SJSA1 (cell line): ENCODE data around the gene LYSET. TPM values are rescaled to one million over a fixed set of nuclear protein-coding genes. Genes with fewer than 3 reads are reported as not detected.
A peak's percentile ranks its signal among the peaks of the same experiment; 100 is the strongest.
"Not testable (repeated sequence)": the region's sequence is repeated elsewhere in the genome, so short reads cannot be mapped to it uniquely, and the experiment has no call there.

Experiments
- DNase-seq, 2 experiments: peaks; one replicate each; pipeline ENCODE4 v3.0.0-alpha.2; 2015 to 2020; ENCODE audit warnings: low spot score in 2 of 2, low read depth in 1 of 2
- H3K27ac ChIP-seq: fragments of 250-450 bp; sonication (Bioruptor Pico); 2 replicates; pipeline ENCODE4 v1.5.1; 2020; ENCODE audit warnings: mild to moderate bottlenecking, moderate library complexity
- H3K27me3 ChIP-seq: fragments of 250-450 bp; sonication (Bioruptor Pico); replicated peaks from 2 replicates; pipeline ENCODE4 v1.5.1; 2020; ENCODE audit warnings: mild to moderate bottlenecking, moderate library complexity
- H3K36me3 ChIP-seq: fragments of 250-450 bp; sonication (Bioruptor Pico); 2 replicates; pipeline ENCODE4 v1.5.1; 2020; ENCODE audit warnings: mild to moderate bottlenecking
- H3K4me1 ChIP-seq: fragments of 250-450 bp; sonication (Bioruptor Pico); replicated peaks from 2 replicates; pipeline ENCODE4 v1.6.1; 2021; ENCODE audit warnings: mild to moderate bottlenecking
- H3K4me3 ChIP-seq: fragments of 250-450 bp; sonication (Bioruptor Pico); 2 replicates; pipeline ENCODE4 v1.5.1; 2020; ENCODE audit warnings: mild to moderate bottlenecking
- H3K9me3 ChIP-seq: fragments of 250-450 bp; sonication (Bioruptor Pico); replicated peaks from 2 replicates; pipeline ENCODE4 v1.5.1; 2020; ENCODE audit warnings: mild to moderate bottlenecking
- total RNA-seq: library from RNA; depleted of rRNA; stranded (reverse); fragments of >200 nt; shearing (Covaris generic); gene quantifications from 2 replicates; pipeline ENCODE4 v1.2.3, GENCODE V29; 2014

The LYSET gene
- total RNA-seq, 1 experiment from 2014 or later, result 10.9 TPM

GRCh38 chr14:93158349-93158748 lies 26.8 kb upstream of the LYSET start:
- H3K9me3 ChIP-seq, H3K27me3 ChIP-seq, H3K4me3 ChIP-seq, H3K36me3 ChIP-seq, H3K4me1 ChIP-seq, H3K27ac ChIP-seq, DNase-seq: not testable (repeated sequence)

DNA sequence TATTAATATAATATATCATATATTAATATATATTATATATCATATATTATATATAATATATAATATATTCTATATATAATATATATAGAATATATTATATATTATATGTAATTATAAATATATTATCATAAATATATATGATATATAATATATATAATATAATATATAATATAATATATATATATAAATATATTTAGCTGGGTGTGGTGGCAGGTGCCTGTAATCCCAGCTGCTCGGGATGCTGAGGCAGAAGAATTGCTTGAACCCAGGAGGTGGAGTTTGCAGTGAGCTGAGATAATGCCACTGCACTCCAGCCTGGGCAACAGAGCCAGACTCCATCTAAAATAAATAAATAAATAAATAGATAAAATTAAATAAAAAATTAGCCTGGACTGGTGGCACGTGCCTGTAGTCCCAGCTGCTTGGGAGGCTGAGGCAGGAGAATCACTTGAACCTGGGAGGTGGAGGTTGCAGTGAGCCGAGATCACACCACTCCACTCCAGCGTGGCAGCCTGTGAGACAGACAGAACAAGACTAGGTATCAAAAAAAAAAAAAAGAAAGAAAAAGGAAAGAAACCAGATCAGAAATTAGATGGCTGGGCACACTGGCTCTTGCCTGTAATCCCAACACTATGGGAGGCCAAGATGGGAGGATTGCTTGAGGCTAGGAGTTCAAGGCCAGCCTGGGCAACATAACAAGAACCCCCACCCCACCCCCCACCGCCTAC lies 25.3 kb upstream of the LYSET start:
- H3K36me3 ChIP-seq, H3K27ac ChIP-seq, H3K4me1 ChIP-seq, H3K27me3 ChIP-seq, DNase-seq, H3K9me3 ChIP-seq, H3K4me3 ChIP-seq: not testable (repeated sequence)

GRCh38 chr14:93160353-93160801 lies 24.7 kb upstream of the LYSET start:
- H3K27ac ChIP-seq, result no peak overlapping the region
- DNase-seq, result no peak
- H3K9me3 ChIP-seq, result no peaks in the 10 kb centered on the region
- no peaks in the 10 kb centered on the region for H3K36me3 ChIP-seq
- no peaks in the 10 kb centered on the region for H3K4me1 ChIP-seq
- H3K27me3 ChIP-seq, result no peaks in the 10 kb centered on the region
- H3K4me3 ChIP-seq, result no peak overlapping the region

DNA sequence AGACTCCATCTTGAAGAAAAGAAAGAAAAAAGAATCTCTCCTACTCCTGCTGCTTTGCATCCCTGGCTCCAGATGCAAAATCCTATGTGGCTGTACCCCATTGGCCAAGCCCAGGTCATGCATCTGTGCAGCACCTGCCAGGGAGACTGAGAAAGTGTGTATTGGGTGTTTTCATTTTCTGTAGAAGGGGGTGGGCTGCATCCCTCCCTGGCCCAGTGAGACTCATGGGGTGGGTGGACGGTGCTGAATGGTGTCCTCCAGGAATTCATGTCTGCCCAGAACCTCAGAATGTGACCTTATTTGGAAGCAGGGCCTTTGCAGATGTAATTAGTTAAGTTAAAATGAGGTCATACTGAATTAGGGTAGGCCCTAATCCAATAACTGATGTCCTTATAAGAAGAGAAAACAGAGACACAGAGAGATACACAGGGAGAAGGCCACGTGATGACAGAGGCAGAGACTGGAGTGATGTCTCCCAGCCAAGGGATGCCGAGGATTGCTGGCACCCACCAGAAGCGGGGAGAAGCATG lies 23.6 kb upstream of the LYSET start:
- no peak overlapping the region for H3K4me3 ChIP-seq

GRCh38 chr14:93163564-93163963 lies 21.6 kb upstream of the LYSET start:
- no peak overlapping the region for H3K27ac ChIP-seq
- H3K4me3 ChIP-seq, result no peak overlapping the region
- H3K9me3 ChIP-seq, result no peaks in the 10 kb centered on the region
- no peaks in the 10 kb centered on the region for H3K36me3 ChIP-seq
- no peaks in the 10 kb centered on the region for H3K27me3 ChIP-seq
- no peak for DNase-seq
- no peaks in the 10 kb centered on the region for H3K4me1 ChIP-seq

More for the DNA sequence above, 23.6 kb upstream of the LYSET start:
- Histone ChIP-seq H3K27ac (no peak overlapping the region), H3K27me3 (no peaks in the 10 kb centered on the region), H3K9me3 (no peaks in the 10 kb centered on the region), H3K4me1 (no peaks in the 10 kb centered on the region), H3K36me3 (no peaks in the 10 kb centered on the region)
- no peak for DNase-seq

DNA sequence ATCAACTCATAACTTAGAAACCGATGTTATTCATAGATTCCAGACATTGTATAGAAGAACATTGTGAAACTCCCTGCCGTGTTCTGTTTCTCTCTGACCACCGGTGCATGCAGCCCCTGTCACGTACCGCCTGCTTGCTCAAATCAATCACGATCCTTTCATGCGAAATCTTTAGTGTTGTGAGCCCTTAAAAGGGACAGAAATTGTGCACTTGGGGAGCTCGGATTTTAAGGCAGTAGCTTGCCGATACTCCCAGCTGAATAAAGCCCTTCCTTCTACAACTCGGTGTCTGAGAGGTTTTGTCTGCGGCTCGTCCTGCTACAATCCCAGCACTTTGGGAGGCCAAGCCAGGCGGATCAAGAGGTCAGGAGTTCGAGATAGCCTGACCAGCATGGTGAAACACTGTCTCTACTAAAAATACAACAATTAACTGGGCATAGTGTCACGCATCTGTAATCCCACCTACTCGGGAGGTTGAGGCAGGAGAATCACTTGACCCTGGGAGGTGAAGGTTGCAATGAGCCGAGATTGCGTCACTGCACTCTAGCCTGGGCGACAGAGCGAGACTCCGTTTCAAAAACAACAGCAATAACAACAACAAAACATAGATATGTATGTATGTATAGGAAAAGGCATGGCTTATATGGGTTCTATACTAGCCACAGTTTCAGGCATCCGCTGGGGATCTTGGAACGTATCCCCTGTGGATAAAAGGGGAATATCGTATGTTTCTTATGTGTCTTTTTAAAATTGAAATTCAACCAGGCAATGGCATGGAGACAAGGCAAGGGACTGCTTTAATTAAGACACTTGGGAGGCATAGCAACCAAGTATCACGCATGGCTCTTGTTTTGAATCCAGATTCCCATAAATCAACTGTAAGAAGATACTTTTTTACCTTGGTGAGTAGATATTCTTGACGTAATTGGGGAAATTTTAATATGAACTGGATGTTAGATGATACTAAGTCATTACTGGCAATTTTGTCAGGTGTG lies 19.5 kb upstream of the LYSET start:
- not testable (repeated sequence) for H3K36me3 ChIP-seq, H3K4me1 ChIP-seq, H3K27me3 ChIP-seq, H3K27ac ChIP-seq, H3K4me3 ChIP-seq, H3K9me3 ChIP-seq, DNase-seq

DNA sequence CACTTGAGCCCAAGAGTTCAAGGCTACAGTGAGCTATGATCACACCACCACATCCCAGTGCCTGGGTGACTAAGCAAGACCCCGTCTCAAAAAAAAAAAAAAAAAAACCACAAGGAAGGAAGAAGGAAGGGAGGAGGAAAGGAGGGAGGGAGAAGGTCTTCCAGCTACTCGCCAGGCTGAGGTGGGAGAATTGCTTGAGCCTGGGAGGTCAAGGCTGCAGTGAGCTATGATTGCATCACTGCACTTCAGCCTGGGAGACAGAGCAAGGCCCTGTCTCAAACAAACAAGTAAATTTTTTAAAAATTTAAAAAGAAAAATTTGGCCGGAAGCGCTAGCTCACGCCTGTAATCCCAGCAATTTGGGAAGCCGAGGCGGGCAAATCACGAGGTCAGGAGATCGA lies 16.5 kb upstream of the LYSET start:
- not testable (repeated sequence) for H3K27me3 ChIP-seq, H3K4me3 ChIP-seq, H3K27ac ChIP-seq, H3K36me3 ChIP-seq, DNase-seq, H3K9me3 ChIP-seq, H3K4me1 ChIP-seq

GRCh38 chr14:93169619-93170018 lies 15.5 kb upstream of the LYSET start:
- not testable (repeated sequence) for H3K9me3 ChIP-seq, H3K4me3 ChIP-seq, H3K27ac ChIP-seq, H3K4me1 ChIP-seq, H3K27me3 ChIP-seq, H3K36me3 ChIP-seq, DNase-seq

GRCh38 chr14:93170141-93170540 lies 15.0 kb upstream of the LYSET start:
- DNase-seq, result not testable (repeated sequence)

DNA sequence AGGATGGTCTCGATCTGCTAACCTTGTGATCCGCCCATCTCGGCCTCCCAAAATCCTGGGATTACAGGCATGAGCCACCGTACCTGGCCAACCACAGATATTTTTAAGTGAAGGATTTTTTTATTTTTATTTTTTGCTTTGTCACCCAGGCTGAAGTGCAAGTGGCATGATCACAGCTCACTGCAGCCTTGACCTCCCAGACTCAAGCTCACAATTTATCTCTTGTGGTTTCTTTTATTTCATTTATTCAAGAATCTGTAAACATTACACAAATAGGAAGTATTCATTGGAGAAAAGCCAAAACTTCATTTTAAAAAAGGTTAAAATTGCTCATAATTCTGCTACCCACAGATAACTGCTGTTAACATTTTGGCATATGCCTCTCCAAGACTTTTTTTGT lies 13.7 kb upstream of the LYSET start:
- H3K27me3 ChIP-seq, result peaks cover 3% of the 10 kb centered on the region; the same call in 1 of the 2 replicates
- DNase-seq, result peak; percentile 49 to 72
- H3K36me3 ChIP-seq, result no peaks in the 10 kb centered on the region
- no peak overlapping the region for H3K4me3 ChIP-seq
- peaks cover 18% of the 10 kb centered on the region for H3K4me1 ChIP-seq
- no peaks in the 10 kb centered on the region for H3K9me3 ChIP-seq
- 0 out of 2 replicates have a peak overlapping the region, but pooled peaks have one; percentile 7 for H3K27ac ChIP-seq

More at GRCh38 chr14:93170141-93170540, 15.0 kb upstream of the LYSET start:
- H3K27me3 ChIP-seq, H3K4me3 ChIP-seq, H3K27ac ChIP-seq, H3K36me3 ChIP-seq, H3K9me3 ChIP-seq: not testable (repeated sequence)
- peaks cover 10% of the 10 kb centered on the region for H3K4me1 ChIP-seq

DNA sequence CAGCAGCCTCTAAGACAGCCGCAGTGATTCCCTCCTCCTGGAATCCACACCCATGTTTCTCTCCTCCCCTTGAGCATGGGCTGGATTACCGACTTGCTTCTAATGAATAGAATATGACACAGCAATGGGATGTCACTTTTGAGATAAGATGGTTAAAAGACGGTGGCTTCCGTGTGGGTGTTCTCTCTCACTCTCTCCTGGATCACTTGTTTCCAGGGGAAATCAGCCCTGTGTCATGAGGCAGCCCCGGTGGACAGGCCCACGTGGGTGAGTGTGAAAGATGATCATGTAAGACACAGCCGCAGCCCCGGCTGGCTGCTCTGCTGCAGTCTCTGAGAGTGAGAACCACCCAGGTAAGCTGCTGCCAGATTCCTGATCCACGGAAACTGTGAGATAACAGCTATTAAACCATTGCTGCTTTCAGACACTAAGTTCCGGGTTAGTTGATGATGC lies 11.1 kb upstream of the LYSET start:
- H3K4me3 ChIP-seq, result no peak overlapping the region
- no peaks in the 10 kb centered on the region for H3K36me3 ChIP-seq
- DNase-seq, result no peak

DNA sequence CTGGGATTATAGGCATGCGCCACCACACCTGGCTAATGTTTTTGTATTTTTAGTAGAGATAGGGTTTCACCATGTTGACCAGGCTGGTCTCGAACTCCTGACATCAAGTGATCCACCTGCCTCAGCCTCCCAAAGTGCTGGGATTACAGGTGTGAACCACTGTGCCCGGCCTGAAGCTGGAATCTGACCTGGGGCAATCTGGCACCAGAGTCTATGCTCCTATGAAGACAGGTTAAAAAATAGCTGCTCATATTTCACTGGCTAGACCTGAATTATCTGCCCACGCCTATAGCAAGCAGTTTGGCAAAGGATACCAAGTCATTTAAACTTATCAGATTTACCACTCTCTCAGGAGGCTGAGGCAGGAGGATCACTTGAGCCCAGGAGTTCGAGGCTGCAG lies 10.4 kb upstream of the LYSET start:
- not testable (repeated sequence) for H3K9me3 ChIP-seq, DNase-seq, H3K27ac ChIP-seq, H3K27me3 ChIP-seq, H3K36me3 ChIP-seq, H3K4me3 ChIP-seq
- peaks cover 23% of the 10 kb centered on the region for H3K4me1 ChIP-seq

More for the DNA sequence above, 11.1 kb upstream of the LYSET start:
- no peak overlapping the region for H3K27ac ChIP-seq
- H3K27me3 ChIP-seq, result peaks cover 3% of the 10 kb centered on the region; the same call in 1 of the 2 replicates
- no peaks in the 10 kb centered on the region for H3K9me3 ChIP-seq
- H3K4me1 ChIP-seq, result peaks cover 23% of the 10 kb centered on the region

DNA sequence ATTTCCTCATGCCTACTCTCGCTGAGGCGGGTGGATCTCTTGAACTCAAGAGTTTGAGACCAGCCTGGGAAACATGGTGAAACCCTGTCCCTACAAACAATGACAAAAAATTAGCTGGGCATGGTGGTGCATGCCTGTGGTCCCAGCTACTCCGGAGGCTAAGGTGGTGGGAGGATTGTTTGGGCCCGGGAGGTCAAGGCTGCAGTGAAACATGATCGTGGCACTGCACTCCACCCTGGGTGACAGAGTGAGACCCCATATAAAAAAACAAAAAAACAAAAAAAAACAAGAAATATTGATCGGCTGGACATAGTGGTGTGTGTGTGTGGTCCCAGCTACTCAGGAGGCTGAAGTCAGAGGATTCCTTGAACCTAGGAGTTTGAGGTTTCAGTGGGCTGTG lies 9.6 kb upstream of the LYSET start:
- Histone ChIP-seq H3K27ac (no peak overlapping the region), H3K4me3 (no peak overlapping the region), H3K9me3 (no peaks in the 10 kb centered on the region), H3K36me3 (no peaks in the 10 kb centered on the region), H3K27me3 (peaks cover 3% of the 10 kb centered on the region; the same call in 1 of the 2 replicates), H3K4me1 (peaks cover 23% of the 10 kb centered on the region)
- DNase-seq, result peak in 1 of 2 experiments; percentile 45
